IPS-15b (cell line): ENCODE results near the gene MCRS1.

ENCODE experiments used
- H3K27me3 ChIP-seq: one replicate; pipeline ENCODE4 v1.6.1; 2013; ENCODE audit warnings: low read length; ENCODE audit not compliant: control insufficient read depth, insufficient read depth
- H3K36me3 ChIP-seq: one replicate; pipeline ENCODE4 v1.6.1; 2013; ENCODE audit warnings: low read length; ENCODE audit not compliant: control insufficient read depth, insufficient read depth
- H3K4me1 ChIP-seq: one replicate; pipeline ENCODE4 v1.6.1; 2013; ENCODE audit warnings: mild to moderate bottlenecking, low read length; ENCODE audit not compliant: control insufficient read depth, insufficient read depth
- H3K4me3 ChIP-seq: one replicate; pipeline ENCODE4 v1.5.1; 2013; ENCODE audit warnings: low read depth, low read length
- H3K9ac ChIP-seq: one replicate; pipeline ENCODE4 v1.6.1; 2013; ENCODE audit warnings: low read depth, mild to moderate bottlenecking, low read length
- H3K9me3 ChIP-seq: one replicate; pipeline ENCODE4 v1.6.1; 2013; ENCODE audit warnings: mild to moderate bottlenecking, low read length; ENCODE audit not compliant: control insufficient read depth, insufficient read depth

MCRS1 gene

DNA sequence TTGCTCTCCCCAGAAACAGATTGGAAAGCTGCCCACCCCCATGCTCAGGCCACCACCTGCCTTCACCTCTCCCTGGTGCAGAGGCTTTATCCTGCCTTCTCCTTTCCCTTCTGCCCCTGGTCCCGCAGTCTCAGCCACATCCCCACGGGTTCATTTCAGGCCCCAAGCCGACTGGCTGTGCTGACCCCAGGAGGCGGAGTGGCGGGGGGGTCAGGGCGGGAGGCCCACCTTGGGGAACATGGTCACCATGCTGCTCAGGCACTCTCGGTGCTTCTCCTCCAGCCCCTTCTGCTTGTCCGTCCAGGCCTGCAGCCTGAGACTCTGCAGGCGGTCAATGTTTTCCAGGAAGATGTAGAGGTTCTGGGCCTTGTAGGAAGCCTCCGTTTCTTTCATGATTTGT is 30.6 kb upstream of the MCRS1 start:
- H3K4me3 ChIP-seq, result no peak overlapping the region
- no peak overlapping the region for H3K9ac ChIP-seq
- H3K9me3 ChIP-seq, result no peaks in the 10 kb centered on the region
- H3K27me3 ChIP-seq, result no peaks in the 10 kb centered on the region
- peaks cover 2% of the 10 kb centered on the region for H3K36me3 ChIP-seq
- H3K4me1 ChIP-seq, result no peaks in the 10 kb centered on the region

DNA sequence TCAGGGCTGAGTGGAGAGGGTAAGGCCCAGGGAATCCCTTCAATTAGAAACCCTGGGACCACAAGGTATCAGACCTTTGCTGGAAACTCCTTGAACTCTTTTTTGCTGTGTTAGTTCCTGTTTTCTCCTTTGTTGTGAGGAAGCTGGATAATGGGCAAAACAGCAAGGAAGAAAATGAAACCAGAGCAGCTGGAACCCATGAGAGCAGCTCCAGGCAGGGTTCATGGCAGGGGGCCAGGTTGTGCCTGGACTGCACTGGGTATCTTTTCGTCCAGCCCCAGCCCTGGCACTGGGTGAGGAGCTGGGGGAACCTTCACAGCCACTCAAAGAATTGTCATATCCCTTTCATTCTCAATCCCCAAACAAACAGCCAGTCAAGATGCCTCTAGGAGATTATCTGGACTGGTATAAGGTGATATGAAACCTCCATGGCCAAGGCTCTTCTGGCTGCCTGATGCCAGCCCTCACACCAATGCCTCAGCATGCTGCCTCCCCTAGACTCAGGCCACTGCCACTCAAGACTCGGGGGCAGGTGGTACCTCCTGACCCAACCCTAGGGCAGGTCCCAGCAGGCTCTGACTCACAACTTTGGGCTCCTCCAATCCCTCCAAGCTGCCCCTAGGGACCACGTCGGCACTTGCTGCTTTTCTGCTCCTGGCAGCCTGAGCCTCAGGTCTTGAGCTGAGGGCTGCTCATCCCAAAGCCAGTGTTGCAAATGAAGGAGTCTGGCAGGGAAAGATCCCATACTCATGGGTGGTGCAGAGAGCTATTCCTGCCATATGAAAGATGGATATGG is 21.0 kb upstream of the MCRS1 start:
- Histone ChIP-seq H3K36me3 (peaks cover 4% of the 10 kb centered on the region), H3K4me1 (no peaks in the 10 kb centered on the region), H3K9me3 (no peaks in the 10 kb centered on the region), H3K27me3 (no peaks in the 10 kb centered on the region), H3K9ac (no peak overlapping the region), H3K4me3 (no peak overlapping the region)

DNA sequence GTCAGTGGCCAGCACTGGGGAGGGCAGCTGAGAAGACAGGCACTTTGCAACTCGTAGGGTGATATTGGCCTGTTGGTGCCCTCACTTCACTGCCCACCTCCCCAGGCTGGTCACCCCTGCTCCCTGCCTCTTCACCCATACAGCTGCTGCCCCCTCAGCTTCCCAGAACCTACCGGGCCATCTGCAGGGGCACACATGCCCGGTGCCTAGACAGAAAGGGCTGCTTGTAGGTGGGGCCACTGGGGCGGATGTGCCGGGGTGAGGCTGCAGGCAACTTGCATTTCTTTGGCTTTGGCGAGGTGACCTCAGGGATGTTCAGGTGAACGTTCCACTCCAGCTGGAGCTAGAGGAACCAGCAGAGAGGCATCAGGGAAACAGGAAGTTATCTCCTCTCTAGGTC is 20.3 kb upstream of the MCRS1 start:
- Histone ChIP-seq H3K4me3 (no peak overlapping the region), H3K9ac (no peak overlapping the region), H3K9me3 (no peaks in the 10 kb centered on the region), H3K36me3 (peaks cover 7% of the 10 kb centered on the region), H3K4me1 (no peaks in the 10 kb centered on the region), H3K27me3 (no peaks in the 10 kb centered on the region)

DNA sequence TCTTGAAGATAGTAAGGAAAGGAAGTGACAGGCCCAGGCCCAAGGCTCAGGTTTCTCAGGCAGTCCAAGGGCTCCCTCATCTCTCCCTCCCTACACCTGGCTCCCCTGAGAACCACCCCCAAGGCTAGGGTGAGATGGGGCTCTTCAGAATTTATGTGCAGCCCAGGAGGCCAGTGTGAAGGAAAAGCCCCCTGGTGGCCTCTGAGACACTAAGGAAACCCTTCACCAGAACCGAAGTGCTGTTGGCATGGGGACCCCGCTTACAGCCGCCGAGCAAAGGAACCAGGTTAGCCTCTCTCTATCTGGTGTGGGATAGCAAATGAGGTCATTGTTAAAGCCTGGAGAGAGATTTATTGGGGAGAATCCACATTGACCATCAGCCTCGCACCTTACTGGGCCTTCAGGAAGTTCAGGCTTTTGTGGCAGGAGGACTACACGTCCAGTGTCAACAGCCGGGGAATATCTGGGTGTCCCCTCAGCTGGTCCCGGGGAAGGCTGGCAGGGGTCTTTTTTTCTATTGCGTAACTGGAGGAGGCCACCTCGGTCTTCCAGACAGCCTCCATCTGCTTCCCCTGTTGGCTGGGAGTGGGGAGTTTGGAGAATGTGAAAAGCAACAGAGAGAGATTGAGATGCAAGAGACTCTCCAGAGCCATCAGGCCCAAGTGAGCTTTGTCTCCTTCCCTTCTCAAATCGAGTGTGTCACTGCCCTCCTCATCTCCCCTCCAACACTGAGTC is 19.4 kb upstream of the MCRS1 start:
- H3K9me3 ChIP-seq, result no peaks in the 10 kb centered on the region
- H3K36me3 ChIP-seq, result peaks cover 7% of the 10 kb centered on the region
- no peaks in the 10 kb centered on the region for H3K4me1 ChIP-seq
- no peak overlapping the region for H3K9ac ChIP-seq
- H3K4me3 ChIP-seq, result no peak overlapping the region
- no peaks in the 10 kb centered on the region for H3K27me3 ChIP-seq

DNA sequence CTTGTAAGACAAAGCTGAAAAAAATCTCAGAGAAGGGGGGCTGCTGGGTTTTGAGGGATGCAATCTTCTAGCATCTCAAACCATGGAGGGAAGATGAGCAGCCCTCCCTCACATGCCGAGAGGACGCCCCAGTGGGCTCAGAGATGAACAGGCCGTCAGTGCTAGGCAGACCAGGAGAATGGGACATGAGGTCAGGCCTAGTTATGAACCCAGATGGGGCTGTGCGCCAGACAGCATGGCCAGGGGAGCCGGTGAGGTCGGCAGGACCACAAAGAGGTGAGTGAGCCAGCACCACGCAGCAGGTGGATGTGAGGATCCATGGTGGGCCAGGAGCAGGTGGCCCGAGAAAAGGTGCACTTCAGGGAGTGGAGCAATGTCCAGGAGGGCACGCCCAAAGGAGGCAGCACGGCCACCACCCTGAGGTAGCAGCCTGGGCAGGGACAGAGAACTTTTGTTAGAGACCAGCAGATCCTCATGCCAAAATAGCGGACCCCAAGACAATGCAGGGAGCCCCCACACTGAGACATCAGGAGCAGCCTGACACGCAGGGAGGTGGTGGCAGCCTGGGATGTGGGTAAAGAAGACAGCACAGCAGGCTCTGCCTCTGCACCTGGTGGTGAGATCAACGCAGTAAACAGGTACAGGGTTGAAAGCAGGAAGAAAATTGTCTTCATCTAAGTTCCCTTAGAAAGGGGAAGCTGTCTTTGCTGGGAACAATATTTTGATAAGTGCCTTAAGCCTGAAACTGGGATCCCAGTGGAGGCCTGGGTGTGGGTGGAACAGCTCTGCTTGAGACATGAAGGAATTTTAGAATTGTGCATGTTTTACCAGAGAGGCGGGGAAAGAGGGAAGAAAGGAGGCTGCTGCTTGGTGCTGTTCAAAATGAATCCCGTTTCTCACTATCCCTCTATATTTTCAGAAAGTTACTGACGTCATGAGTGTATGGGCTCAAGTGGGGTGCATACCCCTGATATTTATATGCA is 17.8 kb upstream of the MCRS1 start:
- peaks cover under 1% of the 10 kb centered on the region for H3K4me1 ChIP-seq
- H3K36me3 ChIP-seq, result peaks cover 7% of the 10 kb centered on the region
- H3K4me3 ChIP-seq, result no peak overlapping the region
- no peaks in the 10 kb centered on the region for H3K9me3 ChIP-seq
- H3K9ac ChIP-seq, result no peak overlapping the region
- H3K27me3 ChIP-seq, result no peaks in the 10 kb centered on the region

DNA sequence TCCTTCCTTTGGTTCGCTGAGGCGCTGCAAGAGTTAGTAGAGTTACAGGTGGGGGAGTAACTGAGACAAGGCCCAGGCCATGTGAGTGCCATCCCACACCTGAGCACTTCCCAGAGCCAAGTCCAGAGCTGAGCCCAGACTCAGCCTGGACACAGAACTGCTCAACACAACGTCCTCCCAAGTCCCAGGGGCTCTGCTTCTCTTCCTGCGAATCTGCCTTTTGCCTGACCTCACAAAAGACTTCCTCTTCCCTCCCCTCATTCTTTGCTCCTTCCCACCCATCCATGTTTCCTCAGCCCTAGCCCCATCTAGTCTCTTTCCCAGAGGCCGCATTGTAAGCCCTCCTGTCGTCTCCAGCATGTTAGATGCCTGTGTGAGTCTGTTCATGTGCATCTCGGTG is 16.6 kb upstream of the MCRS1 start:
- H3K4me1 ChIP-seq, result peaks cover 7% of the 10 kb centered on the region
- no peak overlapping the region for H3K4me3 ChIP-seq
- no peaks in the 10 kb centered on the region for H3K9me3 ChIP-seq
- no peaks in the 10 kb centered on the region for H3K27me3 ChIP-seq
- H3K36me3 ChIP-seq, result peaks cover 7% of the 10 kb centered on the region
- no peak overlapping the region for H3K9ac ChIP-seq

DNA sequence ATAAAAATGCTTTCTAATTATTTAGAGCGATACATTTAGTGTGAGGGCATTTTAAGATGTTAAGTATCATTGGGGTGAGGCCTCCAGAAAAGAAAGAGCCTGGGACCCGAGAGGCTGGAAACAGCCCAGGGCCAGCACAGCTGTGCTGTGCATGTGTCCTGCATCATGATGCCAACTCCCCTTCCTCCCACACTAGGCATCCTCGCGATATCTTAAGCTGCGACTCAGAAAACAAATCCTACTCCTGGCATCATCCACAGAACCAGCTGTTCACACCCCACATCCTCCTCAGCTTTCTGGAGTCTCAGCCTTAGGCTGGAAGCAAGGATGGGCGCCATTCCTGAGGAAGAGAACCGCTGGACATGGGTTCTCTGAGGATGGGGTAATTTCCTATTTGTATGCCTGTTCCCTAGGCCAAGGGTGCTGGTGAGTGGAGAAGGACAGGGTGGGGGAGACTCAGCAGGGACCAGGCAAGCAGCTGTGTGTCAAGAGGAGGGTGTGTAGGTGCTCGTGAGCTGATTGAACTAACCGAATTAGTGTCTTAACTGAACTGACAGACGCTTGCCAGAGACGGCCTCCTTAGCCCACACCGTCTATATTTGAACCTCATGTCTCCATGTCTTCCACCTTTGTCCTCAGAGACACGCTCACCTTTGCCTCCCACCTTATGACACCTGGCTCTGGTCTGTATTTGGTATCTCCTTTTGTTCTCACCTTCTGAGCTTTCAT is 15.6 kb upstream of the MCRS1 start:
- peaks cover 7% of the 10 kb centered on the region for H3K36me3 ChIP-seq
- H3K4me3 ChIP-seq, result no peak overlapping the region
- no peak overlapping the region for H3K9ac ChIP-seq
- peaks cover 7% of the 10 kb centered on the region for H3K4me1 ChIP-seq
- no peaks in the 10 kb centered on the region for H3K27me3 ChIP-seq
- H3K9me3 ChIP-seq, result no peaks in the 10 kb centered on the region

DNA sequence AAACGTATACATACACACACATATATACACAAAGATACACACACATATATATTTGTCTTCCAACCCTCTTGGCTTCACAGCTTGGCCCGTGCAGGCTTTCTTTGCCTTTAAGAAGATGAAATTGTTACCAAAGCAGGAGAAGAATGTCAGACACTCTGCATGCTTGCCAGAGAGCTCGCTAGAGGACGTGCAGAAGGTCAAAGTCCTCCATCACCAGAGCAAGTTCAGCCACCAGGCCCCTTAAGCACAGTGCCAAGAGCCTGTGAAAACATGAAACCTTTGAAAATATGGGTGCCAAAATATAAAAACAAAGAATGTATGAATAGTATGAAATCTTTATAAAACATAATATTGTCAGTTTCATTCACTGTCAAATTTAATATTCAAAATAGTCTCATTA is 14.9 kb upstream of the MCRS1 start:
- H3K36me3 ChIP-seq, result peaks cover 7% of the 10 kb centered on the region
- H3K27me3 ChIP-seq, result no peaks in the 10 kb centered on the region
- no peak overlapping the region for H3K9ac ChIP-seq
- no peaks in the 10 kb centered on the region for H3K9me3 ChIP-seq
- H3K4me3 ChIP-seq, result no peak overlapping the region
- peaks cover 7% of the 10 kb centered on the region for H3K4me1 ChIP-seq

DNA sequence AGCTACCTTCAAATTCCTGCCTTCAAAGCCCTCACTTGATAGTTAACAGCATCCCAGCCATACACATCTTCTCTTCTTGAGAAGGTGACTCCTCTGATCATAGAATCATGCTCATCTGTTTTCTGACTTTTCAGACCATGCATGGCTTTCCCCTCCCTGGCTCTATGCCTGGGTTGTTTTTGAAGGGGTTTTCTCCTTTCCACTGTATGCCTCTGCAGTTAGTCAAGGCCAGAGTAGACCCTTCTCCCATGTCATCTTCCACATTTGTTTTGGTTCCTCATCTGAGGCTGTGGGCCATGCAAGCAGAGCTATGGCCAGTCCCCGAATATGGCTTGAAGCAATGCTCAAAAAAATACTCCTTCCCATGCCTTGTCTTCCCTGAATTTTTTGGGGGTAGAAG is 14.3 kb upstream of the MCRS1 start:
- Histone ChIP-seq H3K4me3 (no peak overlapping the region), H3K9me3 (no peaks in the 10 kb centered on the region), H3K9ac (no peak overlapping the region), H3K27me3 (no peaks in the 10 kb centered on the region), H3K36me3 (peaks cover 7% of the 10 kb centered on the region), H3K4me1 (peaks cover 7% of the 10 kb centered on the region)

DNA sequence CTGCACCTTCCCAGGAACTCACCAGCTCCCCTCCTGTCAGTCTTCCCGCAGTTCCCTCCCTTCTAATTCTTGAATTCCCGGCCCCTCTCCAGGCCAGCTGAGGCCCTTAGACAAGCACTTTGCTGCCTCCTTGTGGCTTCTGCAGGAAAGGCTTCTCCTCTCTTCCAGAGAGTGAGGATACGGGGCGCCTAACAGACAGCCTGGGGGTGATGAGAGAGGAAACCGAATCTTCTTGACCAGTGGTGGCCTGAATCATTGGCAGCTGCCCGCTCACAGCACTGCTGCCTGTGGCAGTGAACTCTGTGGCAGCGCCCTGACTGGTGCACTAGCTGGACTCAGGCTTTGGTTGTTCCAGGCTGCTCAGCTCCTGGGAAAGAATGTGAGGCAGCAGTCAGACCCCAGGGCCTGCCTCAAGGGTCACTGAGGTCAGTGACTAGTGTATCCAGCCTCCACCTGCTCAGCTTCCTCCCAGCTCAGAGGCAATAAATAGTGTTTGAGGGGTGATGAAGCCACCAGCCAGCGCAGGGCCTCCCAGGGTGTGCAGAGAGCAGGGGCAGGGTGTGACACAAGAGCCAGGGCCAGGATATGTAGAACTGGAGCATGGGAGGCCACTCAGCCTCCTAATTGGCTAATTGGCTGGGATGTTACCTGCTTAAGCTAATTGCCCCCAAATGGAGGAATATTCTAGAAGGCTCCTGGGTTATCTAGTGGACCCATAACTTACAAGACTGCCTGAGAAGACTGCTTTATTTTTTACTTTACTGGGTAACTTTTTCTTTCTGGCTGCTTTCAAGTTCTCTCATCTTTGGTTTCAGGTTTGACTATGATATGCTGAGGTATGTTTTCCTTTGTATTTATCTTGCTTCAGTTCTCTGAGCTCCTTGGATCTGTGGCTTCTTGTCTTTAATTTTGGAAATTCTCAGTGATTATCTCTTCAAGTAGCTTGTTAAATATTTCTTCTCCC is 12.9 kb upstream of the MCRS1 start:
- Histone ChIP-seq H3K9ac (no peak overlapping the region), H3K36me3 (peaks cover 6% of the 10 kb centered on the region), H3K4me3 (no peak overlapping the region), H3K27me3 (no peaks in the 10 kb centered on the region), H3K9me3 (no peaks in the 10 kb centered on the region), H3K4me1 (peaks cover 7% of the 10 kb centered on the region)
